Pancreas (tissue), 10 donors: ENCODE results near the gene IGDCC3. TPM values are rescaled to one million over a fixed set of nuclear protein-coding genes. Genes with fewer than 3 reads are reported as not detected.

Experiments used
- ATAC-seq, 4 donors: fragments of 200-7000 bp; cut with Tn5 transposase; one replicate each; pipeline versions ENCODE4 v1.8.0 to v1.9.1; 2020; ENCODE audit warnings: mild to moderate bottlenecking in 4 of 4, moderate library complexity in 4 of 4
- DNase-seq, 6 donors: peaks; one replicate each; pipeline ENCODE4 v3.0.0-alpha.2; 2020
- FAIRE-seq: peaks from 2 replicates; lab custom pipeline; 2012; peaks lifted over from hg19 to GRCh38; lab: Jason Lieb, UNC
- H3K27ac ChIP-seq, 4 donors: fragments of 200-600 bp; sonication (generic); 1 replicate in 3 of 4; 2 replicates in 1 of 4; pipeline versions ENCODE4 v1.5.0 to v1.8.0; 2020
- H3K27me3 ChIP-seq, 4 donors: fragments of 200-600 bp; one replicate each; pipeline ENCODE4 v1.8.0; 2021
- H3K36me3 ChIP-seq, 3 donors: fragments of 200-600 bp; sonication (generic) in 1 of 3; one replicate each; pipeline versions ENCODE4 v1.5.0 to v1.8.0; 2020 to 2021
- H3K4me1 ChIP-seq, 3 donors: fragments of 200-600 bp; one replicate each; pipeline ENCODE4 v1.8.0; 2021
- H3K4me3 ChIP-seq, 4 donors: fragments of 200-600 bp; sonication (generic) in 2 of 4; one replicate each; pipeline versions ENCODE4 v1.5.0 to v1.8.0; 2020 to 2021
- H3K9me3 ChIP-seq, 4 donors: fragments of 200-600 bp; one replicate each; pipeline ENCODE4 v1.8.0; 2021
- CTCF ChIP-seq, 4 donors: fragments of 200-600 bp; sonication (generic) in 3 of 4; IDR thresholded peaks; one replicate each; pipeline versions ENCODE4 v1.5.0 to v1.8.0; 2021; ENCODE audit warnings: antibody characterized with exemption in 4 of 4
- WGBS, 2 donors: extraction: QIAGEN DNeasy Blood & Tissue Kit; methylation state at CpG; one replicate each; pipeline ENCODE4 v1.1.7; 2013; 5-methylcytosine and 5-hydroxymethylcytosine counted together
- intact Hi-C, 3 donors: fragments of 100-400 bp; cut with DNase I; formaldehyde crosslinking; loops; one replicate each; pipeline versions ENCODE4 v1.11.1 to v1.14.2; 2022
- polyA plus RNA-seq, 2 donors: library from polyadenylated mRNA; stranded (reverse); fragments of 200-250 nt; gene quantifications; one replicate each; pipeline ENCODE4 v1.2.3, GENCODE V29; 2013
- total RNA-seq, 6 donors: library from RNA; stranded (reverse); fragmentation: NEBNext Ultra II Directional in 4 of 6; extraction: Animal tissue kit (Norgen Biotek cat#: 25700) in 4 of 6; gene quantifications; one replicate each; pipeline versions ENCODE4 v1.2.1 to v1.2.4, GENCODE V29; 2021 to 2023
- donor health status: healthy with polysubstance abuse.
- donor health status: DM: no; HTN: no; CAD: no; lungs with moderate emphysema.
- donor health status: DM: no; HTN: no; CAD: no.
- donor health status: control.
- donor health status: control.
- donor health status: Bipolar disorder and iron deficiency.
- donor health status: DM: yes; HTN: yes; CAD: no.
- donor health status: DM: no; HTN: no; CAD: no.
- donor health status: DM: no; HTN: no; CAD: no.
- donor health status: DM: yes; HTN: yes; CAD: no.

Gene IGDCC3
- total and polyA plus RNA-seq, 8 donors = 0.32 TPM; not detected in 7

- WGBS, 2 donors = 59 to 67% methylated on average over 1 of the region's 1 CpG
- DNase-seq (no peak), ATAC-seq (no peak)
Observed at GRCh38 chr15:65278480-65278879, 99.3 kb downstream of the IGDCC3 start.

More at GRCh38 chr15:65278480-65278879, 99.3 kb downstream of the IGDCC3 start:
- H3K27me3 ChIP-seq = no peaks in the 10 kb centered on the region
- no peak for TF ChIP-seq CTCF (IDR thresholded peaks at IDR 0.05)
- H3K36me3 ChIP-seq = no peaks in the 10 kb centered on the region
- intact Hi-C loops = loop anchor here in 1 of 3 donors (10.0 kb wide), 1 partner anchor 224 kb away; no protein-coding TSS in a partner anchor
- H3K27ac ChIP-seq = no peak overlapping the region
- FAIRE-seq = no peak
- no peaks in the 10 kb centered on the region for H3K9me3 ChIP-seq
- no peaks in the 10 kb centered on the region for H3K4me1 ChIP-seq
- H3K4me3 ChIP-seq = no peak overlapping the region

Other genes starting within 250 kb of the IGDCC3 start
- gene PDCD7, start 244.2 kb downstream of the IGDCC3 start, total RNA-seq = 10 to 100 TPM in 3 of 6 donors, 1 to 10 TPM in 3; 7.3 to 13.1 (median 9.5) TPM
- 1 to 10 TPM; 7.3 to 9.8 TPM for gene PDCD7, start 244.2 kb downstream of the IGDCC3 start, polyA plus RNA-seq
- gene CLPX, start 192.7 kb downstream of the IGDCC3 start, total RNA-seq = 10 to 100 TPM; 17.6 to 31.1 (median 20.9) TPM
- gene CLPX, start 192.7 kb downstream of the IGDCC3 start, polyA plus RNA-seq = 1 to 10 TPM; 6.3 to 8.3 TPM
- gene CILP, start 166.5 kb downstream of the IGDCC3 start, total RNA-seq = 10 to 100 TPM in 1 of 6 donors, 1 to 10 TPM in 2, under 1 TPM in 3; 0.28 to 20.7 (median 3.1) TPM
- gene CILP, start 166.5 kb downstream of the IGDCC3 start, polyA plus RNA-seq = 1 to 10 TPM; 1.0 to 1.1 TPM
- 1 to 10 TPM; 3.8 to 7.5 (median 5.7) TPM for gene PARP16, start 91.1 kb downstream of the IGDCC3 start, total RNA-seq
- 1 to 10 TPM; 3.1 to 5.5 TPM for gene PARP16, start 91.1 kb downstream of the IGDCC3 start, polyA plus RNA-seq
- not detected for gene RNU5A-1, start 82.0 kb downstream of the IGDCC3 start, total RNA-seq
- not detected for gene RNU5A-1, start 82.0 kb downstream of the IGDCC3 start, polyA plus RNA-seq
- 10 to 100 TPM in 3 of 6 donors, not detected in 3; 10.5 to 21.8 (median 21.6) TPM for gene RNU5B-1, start 73.3 kb downstream of the IGDCC3 start, total RNA-seq
- gene RNU5B-1, start 73.3 kb downstream of the IGDCC3 start, polyA plus RNA-seq = not detected
- gene IGDCC4, start 44.9 kb upstream of the IGDCC3 start, total RNA-seq = 1 to 10 TPM in 2 of 6 donors, under 1 TPM in 4; 0.22 to 2.2 (median 0.52) TPM
- gene IGDCC4, start 44.9 kb upstream of the IGDCC3 start, polyA plus RNA-seq = under 1 TPM; 0.23 to 0.26 TPM
- gene DPP8, start 139.7 kb upstream of the IGDCC3 start, total RNA-seq = 10 to 100 TPM in 5 of 6 donors, 1 to 10 TPM in 1; 9.4 to 17.1 (median 12.7) TPM
- 1 to 10 TPM; 4.7 to 7.0 TPM for gene DPP8, start 139.7 kb upstream of the IGDCC3 start, polyA plus RNA-seq
- gene HACD3, start 152.5 kb upstream of the IGDCC3 start, total RNA-seq = 10 to 100 TPM; 12.6 to 27.2 (median 17.7) TPM
- gene HACD3, start 152.5 kb upstream of the IGDCC3 start, polyA plus RNA-seq = 10 to 100 TPM in 1 of 2 donors, 1 to 10 TPM in 1; 4.9 to 28.8 TPM
- gene INTS14, start 233.1 kb upstream of the IGDCC3 start, total RNA-seq = 10 to 100 TPM; 11.8 to 19.8 (median 13.5) TPM
- 10 to 100 TPM; 11.0 to 25.0 TPM for gene INTS14, start 233.1 kb upstream of the IGDCC3 start, polyA plus RNA-seq
- gene SLC24A1, start 243.9 kb upstream of the IGDCC3 start, total RNA-seq = 1 to 10 TPM; 1.9 to 5.8 (median 4.5) TPM
- gene SLC24A1, start 243.9 kb upstream of the IGDCC3 start, polyA plus RNA-seq = 1 to 10 TPM; 1.9 to 2.7 TPM